HepG2 (cell line): ENCODE data around the gene PLPP3. TPM values are rescaled to one million over a fixed set of nuclear protein-coding genes. Genes with fewer than 3 reads are reported as not detected.

Experiments
- ATF7 ChIP-seq, 2 experiments: fragments of 450-650 bp in 1 of 2; sonication (generic) in 1 of 2; formaldehyde crosslinking in 1 of 2; IDR thresholded peaks; 2 replicates each; pipeline versions ENCODE4 v1.4.0 to v1.6.1; 2016 to 2020; ENCODE audit warnings: antibody characterized with exemption in 1 of 2, mild to moderate bottlenecking in 1 of 2, missing genetic modification reagents in 1 of 2
- KLF15 ChIP-seq: sonication (generic); formaldehyde crosslinking; IDR thresholded peaks from 2 replicates; pipeline ENCODE4 v1.8.1; 2023; ENCODE audit warnings: borderline replicate concordance, mild to moderate bottlenecking, inconsistent platforms, missing genetic modification reagents, mixed read lengths
- NONO ChIP-seq, 2 experiments: fragments of 450-650 bp in 1 of 2; sonication (generic) in 1 of 2; formaldehyde crosslinking in 1 of 2; IDR thresholded peaks in 1 of 2; conservative IDR thresholded peaks in 1 of 2; 2 replicates each; pipeline versions ENCODE4 v1.6.1 to v1.8.0; 2017 to 2022; ENCODE audit warnings: mild to moderate bottlenecking in 1 of 2, missing genetic modification reagents in 1 of 2, moderate library complexity in 1 of 2
- RXRB ChIP-seq: IDR thresholded peaks from 2 replicates; pipeline ENCODE4 v1.6.1; 2016; ENCODE audit warnings: borderline replicate concordance, missing genetic modification reagents, missing compliant biosample characterization
- TBX3 ChIP-seq: fragments of 450-650 bp; IDR thresholded peaks from 2 replicates; pipeline ENCODE4 v1.6.1; 2017; ENCODE audit warnings: antibody characterized with exemption, mild to moderate bottlenecking, inconsistent platforms, borderline replicate concordance
- ZMYM3 ChIP-seq: sonication (generic); formaldehyde crosslinking; IDR thresholded peaks from 2 replicates; pipeline ENCODE4 v1.5.1; 2020; ENCODE audit warnings: mild to moderate bottlenecking, missing genetic modification reagents
- ZNF205 ChIP-seq: IDR thresholded peaks from 2 replicates; pipeline ENCODE4 v1.6.1; 2018; ENCODE audit warnings: missing biosample characterization, missing genetic modification reagents
- ZNF292 ChIP-seq: sonication (generic); formaldehyde crosslinking; IDR thresholded peaks from 2 replicates; pipeline ENCODE4 v1.8.1; 2022; ENCODE audit warnings: mild to moderate bottlenecking, low read depth, missing genetic modification reagents, borderline replicate concordance
- ZNF431 ChIP-seq: sonication (generic); formaldehyde crosslinking; IDR thresholded peaks from 2 replicates; pipeline ENCODE4 v1.9.0; 2022; ENCODE audit warnings: missing genetic modification reagents, low read depth, mild to moderate bottlenecking, borderline replicate concordance
- ZNF629 ChIP-seq: sonication (generic); formaldehyde crosslinking; conservative IDR thresholded peaks from 2 replicates; pipeline ENCODE4 v1.5.0; 2020; ENCODE audit warnings: missing genetic modification reagents
- ZNF704 ChIP-seq: sonication (generic); formaldehyde crosslinking; IDR thresholded peaks from 2 replicates; pipeline ENCODE4 v1.8.1; 2023; ENCODE audit warnings: mild to moderate bottlenecking, inconsistent platforms, moderate library complexity, missing genetic modification reagents, borderline replicate concordance
- ZNF747 ChIP-seq: sonication (generic); formaldehyde crosslinking; IDR thresholded peaks from 2 replicates; pipeline ENCODE4 v1.8.1; 2023; ENCODE audit warnings: missing genetic modification reagents, mild to moderate bottlenecking, borderline replicate concordance
- ZNF772 ChIP-seq: sonication (generic); formaldehyde crosslinking; IDR thresholded peaks from 2 replicates; pipeline ENCODE4 v1.5.0; 2020; ENCODE audit warnings: mild to moderate bottlenecking, missing genetic modification reagents
- polyA plus RNA-seq, 8 experiments: library from polyadenylated mRNA; depleted of rRNA in 3 of 8; stranded (reverse) in 7 of 8; unstranded in 1 of 8; fragments of >200 nt; fragmentation: Illumina TruSeq in 4 of 8; extraction: Trizol in 4 of 8; gene quantifications; 2 replicates each; pipeline versions ENCODE4 v1.2.1 to v1.2.3, GENCODE V29; 2011 to 2016; ENCODE audit warnings: low read depth in 4 of 8, missing spikeins in 1 of 8, mixed read lengths in 1 of 8; ENCODE audit not compliant: insufficient read depth in 1 of 8
- total RNA-seq, 5 experiments: library from RNA; depleted of rRNA; stranded (reverse); fragments of >200 nt; fragmentation: Illumina TruSeq; extraction: Trizol; gene quantifications; 2 replicates each; pipeline ENCODE4 v1.2.3, GENCODE V29; 2016; ENCODE audit warnings: low read depth in 1 of 5
- TF ChIP-seq, protein P1 (sequence below): sonication (generic); formaldehyde crosslinking; IDR thresholded peaks from 2 replicates; pipeline ENCODE4 v1.5.0; 2020; ENCODE audit warnings: mild to moderate bottlenecking, missing genetic modification reagents, moderate library complexity
- TF ChIP-seq, protein P2 (sequence below): sonication (generic); formaldehyde crosslinking; conservative IDR thresholded peaks from 2 replicates; pipeline ENCODE4 v1.4.0; 2020; ENCODE audit warnings: missing genetic modification reagents
- TF ChIP-seq, protein P3 (sequence below), 2 experiments: sonication (generic) in 1 of 2; formaldehyde crosslinking in 1 of 2; IDR thresholded peaks; 2 replicates each; pipeline versions ENCODE4 v1.4.0 to v1.6.1; 2016 to 2020; ENCODE audit warnings: borderline replicate concordance in 1 of 2, low read depth in 1 of 2, mild to moderate bottlenecking in 1 of 2, missing genetic modification reagents in 1 of 2
- TF ChIP-seq, protein P4 (sequence below): sonication (generic); formaldehyde crosslinking; IDR thresholded peaks from 2 replicates; pipeline ENCODE4 v1.8.0; 2022; ENCODE audit warnings: missing genetic modification reagents, mild to moderate bottlenecking, moderate library complexity, borderline replicate concordance

PLPP3 gene
- total and polyA plus RNA-seq, 2 of the 13 experiments (the other 11 are each of a cell fraction or from before 2014, with no cell fraction given): 49.7 to 65.8 TPM

DNA sequence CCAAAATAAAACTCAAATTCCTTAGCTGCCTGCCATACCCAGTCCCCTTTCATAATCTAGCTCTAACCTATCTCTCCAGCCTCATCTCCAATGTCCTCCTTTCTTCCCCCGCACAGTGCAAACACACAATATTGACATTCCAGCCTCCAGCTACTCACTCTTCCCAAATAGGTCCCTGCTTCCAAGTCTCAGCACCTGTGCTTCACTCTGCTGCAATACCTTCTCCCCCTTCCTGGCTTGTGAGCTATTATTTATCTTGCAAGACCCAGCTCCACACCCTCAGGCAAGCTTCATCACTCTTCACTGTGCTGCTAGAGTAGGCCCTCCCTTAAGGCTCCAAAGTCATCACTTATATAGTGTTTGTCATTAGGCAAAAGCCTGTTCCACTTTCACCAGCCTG, 9.7 kb downstream of the PLPP3 start (continued):
- TF ChIP-seq, protein P1, sequence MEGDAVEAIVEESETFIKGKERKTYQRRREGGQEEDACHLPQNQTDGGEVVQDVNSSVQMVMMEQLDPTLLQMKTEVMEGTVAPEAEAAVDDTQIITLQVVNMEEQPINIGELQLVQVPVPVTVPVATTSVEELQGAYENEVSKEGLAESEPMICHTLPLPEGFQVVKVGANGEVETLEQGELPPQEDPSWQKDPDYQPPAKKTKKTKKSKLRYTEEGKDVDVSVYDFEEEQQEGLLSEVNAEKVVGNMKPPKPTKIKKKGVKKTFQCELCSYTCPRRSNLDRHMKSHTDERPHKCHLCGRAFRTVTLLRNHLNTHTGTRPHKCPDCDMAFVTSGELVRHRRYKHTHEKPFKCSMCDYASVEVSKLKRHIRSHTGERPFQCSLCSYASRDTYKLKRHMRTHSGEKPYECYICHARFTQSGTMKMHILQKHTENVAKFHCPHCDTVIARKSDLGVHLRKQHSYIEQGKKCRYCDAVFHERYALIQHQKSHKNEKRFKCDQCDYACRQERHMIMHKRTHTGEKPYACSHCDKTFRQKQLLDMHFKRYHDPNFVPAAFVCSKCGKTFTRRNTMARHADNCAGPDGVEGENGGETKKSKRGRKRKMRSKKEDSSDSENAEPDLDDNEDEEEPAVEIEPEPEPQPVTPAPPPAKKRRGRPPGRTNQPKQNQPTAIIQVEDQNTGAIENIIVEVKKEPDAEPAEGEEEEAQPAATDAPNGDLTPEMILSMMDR (CRISPR knock-in tag): peak; percentile 11; the same call in 1 of the 2 replicates
- peak; percentile 29; the same call in 1 of the 2 replicates for TF ChIP-seq TBX3
- TF ChIP-seq ZMYM3 (CRISPR knock-in tag): peak; percentile 87
- TF ChIP-seq ZNF704 (CRISPR knock-in tag): no peak
- TF ChIP-seq ZNF747: peak; percentile 38; the same call in 1 of the 2 replicates
- no peak for TF ChIP-seq NONO (IDR thresholded peaks at IDR 0.05)
- TF ChIP-seq NONO (CRISPR knock-in tag; conservative IDR thresholded peaks at IDR 0.05): peak; percentile 87
- TF ChIP-seq, protein P2, sequence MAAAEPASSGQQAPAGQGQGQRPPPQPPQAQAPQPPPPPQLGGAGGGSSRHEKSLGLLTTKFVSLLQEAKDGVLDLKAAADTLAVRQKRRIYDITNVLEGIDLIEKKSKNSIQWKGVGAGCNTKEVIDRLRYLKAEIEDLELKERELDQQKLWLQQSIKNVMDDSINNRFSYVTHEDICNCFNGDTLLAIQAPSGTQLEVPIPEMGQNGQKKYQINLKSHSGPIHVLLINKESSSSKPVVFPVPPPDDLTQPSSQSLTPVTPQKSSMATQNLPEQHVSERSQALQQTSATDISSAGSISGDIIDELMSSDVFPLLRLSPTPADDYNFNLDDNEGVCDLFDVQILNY: no peak
- TF ChIP-seq ATF7 (IDR thresholded peaks at IDR 0.05): no peak
- TF ChIP-seq ATF7 (CRISPR knock-in tag; IDR thresholded peaks at IDR 0.05): 0 out of 2 replicates have a peak, but pooled peaks have one; percentile 27
- no peak for TF ChIP-seq KLF15 (CRISPR knock-in tag)
- peak; percentile 97 for TF ChIP-seq ZNF292 (CRISPR knock-in tag)
- TF ChIP-seq ZNF772: no peak
- TF ChIP-seq, protein P3, sequence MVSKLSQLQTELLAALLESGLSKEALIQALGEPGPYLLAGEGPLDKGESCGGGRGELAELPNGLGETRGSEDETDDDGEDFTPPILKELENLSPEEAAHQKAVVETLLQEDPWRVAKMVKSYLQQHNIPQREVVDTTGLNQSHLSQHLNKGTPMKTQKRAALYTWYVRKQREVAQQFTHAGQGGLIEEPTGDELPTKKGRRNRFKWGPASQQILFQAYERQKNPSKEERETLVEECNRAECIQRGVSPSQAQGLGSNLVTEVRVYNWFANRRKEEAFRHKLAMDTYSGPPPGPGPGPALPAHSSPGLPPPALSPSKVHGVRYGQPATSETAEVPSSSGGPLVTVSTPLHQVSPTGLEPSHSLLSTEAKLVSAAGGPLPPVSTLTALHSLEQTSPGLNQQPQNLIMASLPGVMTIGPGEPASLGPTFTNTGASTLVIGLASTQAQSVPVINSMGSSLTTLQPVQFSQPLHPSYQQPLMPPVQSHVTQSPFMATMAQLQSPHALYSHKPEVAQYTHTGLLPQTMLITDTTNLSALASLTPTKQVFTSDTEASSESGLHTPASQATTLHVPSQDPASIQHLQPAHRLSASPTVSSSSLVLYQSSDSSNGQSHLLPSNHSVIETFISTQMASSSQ (IDR thresholded peaks at IDR 0.05; ENCODE audit: low read depth): peak; percentile 31; the same call in 1 of the 2 replicates
- TF ChIP-seq, protein P3 (CRISPR knock-in tag; IDR thresholded peaks at IDR 0.05; ENCODE audit: borderline replicate concordance): peak; percentile 75; the same call in 1 of the 2 replicates
- TF ChIP-seq, protein P4, sequence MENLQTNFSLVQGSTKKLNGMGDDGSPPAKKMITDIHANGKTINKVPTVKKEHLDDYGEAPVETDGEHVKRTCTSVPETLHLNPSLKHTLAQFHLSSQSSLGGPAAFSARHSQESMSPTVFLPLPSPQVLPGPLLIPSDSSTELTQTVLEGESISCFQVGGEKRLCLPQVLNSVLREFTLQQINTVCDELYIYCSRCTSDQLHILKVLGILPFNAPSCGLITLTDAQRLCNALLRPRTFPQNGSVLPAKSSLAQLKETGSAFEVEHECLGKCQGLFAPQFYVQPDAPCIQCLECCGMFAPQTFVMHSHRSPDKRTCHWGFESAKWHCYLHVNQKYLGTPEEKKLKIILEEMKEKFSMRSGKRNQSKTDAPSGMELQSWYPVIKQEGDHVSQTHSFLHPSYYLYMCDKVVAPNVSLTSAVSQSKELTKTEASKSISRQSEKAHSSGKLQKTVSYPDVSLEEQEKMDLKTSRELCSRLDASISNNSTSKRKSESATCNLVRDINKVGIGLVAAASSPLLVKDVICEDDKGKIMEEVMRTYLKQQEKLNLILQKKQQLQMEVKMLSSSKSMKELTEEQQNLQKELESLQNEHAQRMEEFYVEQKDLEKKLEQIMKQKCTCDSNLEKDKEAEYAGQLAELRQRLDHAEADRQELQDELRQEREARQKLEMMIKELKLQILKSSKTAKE (CRISPR knock-in tag): peak; percentile 52; the same call in 1 of the 2 replicates
- peak; percentile 54; the same call in 1 of the 2 replicates for TF ChIP-seq ZNF205
- TF ChIP-seq ZNF629 (CRISPR knock-in tag): peak; percentile 33; the same call in 1 of the 2 replicates
- TF ChIP-seq ZNF431: no peak
- TF ChIP-seq RXRB (CRISPR knock-in tag): peak; percentile 86
